CD4-positive, alpha-beta T cell (primary cell): Measurements from ENCODE around the gene TOP3B. TPM values are rescaled to one million over a fixed set of nuclear protein-coding genes. Genes with fewer than 3 reads are reported as not detected.

Experiments
- ATAC-seq: fragments of 200-7000 bp; cut with Tn5 transposase; one replicate; pipeline ENCODE4 v1.10.0; 2022; ENCODE audit warnings: mild to moderate bottlenecking; ENCODE audit not compliant: poor library complexity
- CTCF ChIA-PET: fragments of 350-600 bp; sonication (Branson Sonifier 250); formaldehyde crosslinking; loops from one replicate; lab custom pipeline; 2021; ENCODE audit warnings: antibody characterized with exemption, inconsistent platforms; lab: Charles Lee
- POLR2A ChIA-PET: fragments of 350-600 bp; sonication (Branson Sonifier 250); formaldehyde crosslinking; loops from one replicate; lab custom pipeline; 2021; ENCODE audit warnings: antibody characterized with exemption, inconsistent platforms; lab: Charles Lee
- DNase-seq, 14 experiments: peaks; one replicate each; pipeline ENCODE4 v3.0.0-alpha.2; 2013 to 2020; ENCODE audit warnings: mixed read lengths in 2 of 14
- H3K27ac ChIP-seq, 2 donors: one replicate each; pipeline versions ENCODE4 v1.5.1 to v1.7.0; 2013; ENCODE audit warnings: low read length in 2 of 2, low read depth in 1 of 2, mild to moderate bottlenecking in 1 of 2
- H3K27me3 ChIP-seq, 2 experiments: 1 replicate in 1 of 2; 2 replicates in 1 of 2; pipeline versions ENCODE4 v1.6.1 to v1.7.0; 2013; ENCODE audit warnings: low read length in 2 of 2, control low read depth in 1 of 2, mild to moderate bottlenecking in 1 of 2, moderate library complexity in 1 of 2; ENCODE audit not compliant: insufficient read depth in 2 of 2, control insufficient read depth in 1 of 2
- H3K36me3 ChIP-seq: one replicate; pipeline ENCODE4 v1.6.1; 2013; ENCODE audit warnings: low read length, control low read depth; ENCODE audit not compliant: insufficient read depth
- H3K4me1 ChIP-seq: one replicate; pipeline ENCODE4 v1.6.1; 2013; ENCODE audit warnings: low read length, control low read depth; ENCODE audit not compliant: insufficient read depth
- H3K4me3 ChIP-seq: one replicate; pipeline ENCODE4 v1.5.1; 2013; ENCODE audit warnings: mild to moderate bottlenecking, low read length, moderate library complexity
- H3K9me3 ChIP-seq, 2 experiments: 1 replicate in 1 of 2; 2 replicates in 1 of 2; pipeline versions ENCODE4 v1.6.1 to v1.7.0; 2013; ENCODE audit warnings: low read length in 2 of 2, mild to moderate bottlenecking in 2 of 2, control low read depth in 1 of 2, moderate library complexity in 1 of 2; ENCODE audit not compliant: control insufficient read depth in 1 of 2, insufficient read depth in 1 of 2
- H3K27ac Mint-ChIP-seq: one replicate; pipeline ENCODE4 v1.8.0; 2020; ENCODE audit warnings: mixed read lengths
- H3K27me3 Mint-ChIP-seq: one replicate; pipeline ENCODE4 v1.8.0; 2021; ENCODE audit warnings: mixed read lengths
- H3K36me3 Mint-ChIP-seq: one replicate; pipeline ENCODE4 v1.8.0; 2021; ENCODE audit warnings: low read depth, mixed read lengths
- H3K4me1 Mint-ChIP-seq: one replicate; pipeline ENCODE4 v1.8.0; 2021; ENCODE audit warnings: low read depth, mixed read lengths
- H3K4me3 Mint-ChIP-seq: one replicate; pipeline ENCODE4 v1.8.0; 2020; ENCODE audit warnings: mild to moderate bottlenecking, mixed read lengths
- H3K9me3 Mint-ChIP-seq: one replicate; pipeline ENCODE4 v1.8.0; 2020; ENCODE audit warnings: mixed read lengths
- CTCF ChIP-seq: fragments of 200-600 bp; IDR thresholded peaks from one replicate; pipeline ENCODE4 v1.8.0; 2022; ENCODE audit warnings: antibody characterized with exemption, mild to moderate bottlenecking
- intact Hi-C, 2 experiments: fragments of 100-400 bp; cut with DNase I in 1 of 2; cut with micrococcal nuclease in 1 of 2; formaldehyde crosslinking; loops; one replicate each; pipeline versions ENCODE4 v1.15.1 to v1.9.0; 2023 to 2025; cut with DNase I, micrococcal nuclease
- total RNA-seq, 174 experiments: library from RNA in 2 of 174; stranded (reverse) in 2 of 174; gene quantifications; one replicate each; pipeline ENCODE4 v1.2.3 and lab custom pipeline; 2021 to 2026

TOP3B gene
- total RNA-seq, 2 experiments from 2014 or later, result 60.2 to 62.8 TPM

GRCh38 chr22:21964234-21964633 lies 18.4 kb downstream of the TOP3B start:
- no peak for TF ChIP-seq CTCF
- H3K27me3 ChIP-seq, result no peaks in the 10 kb centered on the region
- CTCF ChIA-PET, result no interaction called here
- Mint-ChIP-seq H3K36me3 (peaks cover 70% of the 10 kb centered on the region), H3K27ac (no peak overlapping the region), H3K27me3 (no peaks in the 10 kb centered on the region), H3K4me3 (no peak overlapping the region), H3K4me1 (no peaks in the 10 kb centered on the region), H3K9me3 (no peaks in the 10 kb centered on the region)
- peaks cover 72% of the 10 kb centered on the region for H3K36me3 ChIP-seq
- H3K27ac ChIP-seq, result no peak overlapping the region
- no peaks in the 10 kb centered on the region for H3K4me1 ChIP-seq
- H3K4me3 ChIP-seq, result no peak overlapping the region
- intact Hi-C loops, result no loop called here
- no peaks in the 10 kb centered on the region for H3K9me3 ChIP-seq
- DNase-seq (no peak), ATAC-seq (no peak)
- POLR2A ChIA-PET, result no interaction called here

- POLR2A ChIA-PET, result no interaction called here
- peaks cover 69% of the 10 kb centered on the region for H3K36me3 Mint-ChIP-seq
- ATAC-seq, result no peak
These were observed 18.8 kb downstream of the TOP3B start for GRCh38 chr22:21963790-21964211.

GRCh38 chr22:21963286-21963685 lies 19.3 kb downstream of the TOP3B start:
- no peak overlapping the region for H3K27ac ChIP-seq
- no peak for TF ChIP-seq CTCF
- Mint-ChIP-seq H3K4me1 (no peaks in the 10 kb centered on the region), H3K27me3 (no peaks in the 10 kb centered on the region), H3K36me3 (peaks cover 67% of the 10 kb centered on the region), H3K27ac (no peak overlapping the region), H3K9me3 (no peaks in the 10 kb centered on the region), H3K4me3 (no peak overlapping the region)
- no peak overlapping the region for H3K4me3 ChIP-seq
- POLR2A ChIA-PET, result no interaction called here
- intact Hi-C loops, result no loop called here
- no peaks in the 10 kb centered on the region for H3K27me3 ChIP-seq
- no peak for DNase-seq
- H3K36me3 ChIP-seq, result peaks cover 73% of the 10 kb centered on the region
- H3K9me3 ChIP-seq, result no peaks in the 10 kb centered on the region
- no peak for ATAC-seq
- no peaks in the 10 kb centered on the region for H3K4me1 ChIP-seq
- CTCF ChIA-PET, result no interaction called here

More at GRCh38 chr22:21963790-21964211, 18.8 kb downstream of the TOP3B start:
- Histone ChIP-seq H3K9me3 (no peaks in the 10 kb centered on the region), H3K27ac (no peak overlapping the region), H3K27me3 (no peaks in the 10 kb centered on the region), H3K36me3 (peaks cover 73% of the 10 kb centered on the region), H3K4me3 (no peak overlapping the region), H3K4me1 (no peaks in the 10 kb centered on the region)
- no peak for TF ChIP-seq CTCF
- H3K4me3 Mint-ChIP-seq, result no peak overlapping the region
- H3K9me3 Mint-ChIP-seq, result no peaks in the 10 kb centered on the region
- intact Hi-C loops, result no loop called here
- no peaks in the 10 kb centered on the region for H3K27me3 Mint-ChIP-seq
- H3K27ac Mint-ChIP-seq, result no peak overlapping the region
- no peaks in the 10 kb centered on the region for H3K4me1 Mint-ChIP-seq
- DNase-seq, result no peak
- CTCF ChIA-PET, result no interaction called here
